ENCODE results near the gene SAA4.
"Not testable (repeated sequence)": the region's sequence is repeated elsewhere in the genome, so short reads cannot be mapped to it uniquely, and the experiment has no call there.

SAA4 gene

GRCh38 chr11:18191376-18191775 is 45.2 kb downstream of the SAA4 start (continued):
- TF ChIP-seq SALL2 (tag by site-specific recombination; IDR thresholded peaks at IDR 0.05; ENCODE audit: borderline replicate concordance) (no peak), ZNF10 (tag by site-specific recombination; IDR thresholded peaks at IDR 0.05) (no peak), ZNF174 (tag by site-specific recombination; IDR thresholded peaks at IDR 0.05) (no peak), ZNF707 (tag by site-specific recombination; IDR thresholded peaks at IDR 0.05) (no peak)

GRCh38 chr11:18189476-18190245 is 46.9 kb downstream of the SAA4 start:
- H3K36me3 ChIP-seq (ENCODE audit: control insufficient read depth in 2 of 2, insufficient read depth in 1 of 2, low read length in 2 of 2); H3K27ac ChIP-seq (ENCODE audit: extremely low read depth, low read depth, low read length); POLR2A ChIA-PET; H3K4me1 ChIP-seq (ENCODE audit: control insufficient read depth, insufficient read depth, low read length); H3K4me3 ChIP-seq (ENCODE audit: low read depth, low read length); H3K9me3 ChIP-seq (ENCODE audit: control insufficient read depth, insufficient read depth, low read depth, low read length): not testable (repeated sequence)
- CTCF ChIA-PET: interaction anchor here (0.6 kb wide), 1 partner anchor 71 kb away, joined by 4 read pairs; no protein-coding TSS in a partner anchor

- Histone ChIP-seq H3K27ac (ENCODE audit: extremely low read depth, low read depth, low read length) (no peak overlapping the region), H3K4me1 (ENCODE audit: control insufficient read depth, insufficient read depth, low read length) (no peaks in the 10 kb centered on the region), H3K36me3 (ENCODE audit: control insufficient read depth in 2 of 2, insufficient read depth in 1 of 2, low read length in 2 of 2) (no peaks in the 10 kb centered on the region), H3K9me3 (ENCODE audit: control insufficient read depth, insufficient read depth, low read depth, low read length) (no peaks in the 10 kb centered on the region), H3K4me3 (ENCODE audit: low read depth, low read length) (no peak overlapping the region)
- TF ChIP-seq ZBTB7A (tag by site-specific recombination; IDR thresholded peaks at IDR 0.05; ENCODE audit: low read depth) (no peak), YY1 (tag by site-specific recombination; IDR thresholded peaks at IDR 0.05) (no peak), ZNF529 (tag by site-specific recombination; IDR thresholded peaks at IDR 0.05; ENCODE audit: insufficient replicate concordance) (no peak), GLI4 (tag by site-specific recombination; IDR thresholded peaks at IDR 0.05) (no peak), ZNF658 (tag by site-specific recombination; IDR thresholded peaks at IDR 0.05) (no peak), ZNF623 (tag by site-specific recombination; IDR thresholded peaks at IDR 0.05) (no peak), PBX3 (CRISPR knock-in tag; IDR thresholded peaks at IDR 0.05) (no peak), SALL2 (tag by site-specific recombination; IDR thresholded peaks at IDR 0.05; ENCODE audit: borderline replicate concordance) (no peak), ZNF600 (tag by site-specific recombination; IDR thresholded peaks at IDR 0.05) (no peak), ZNF24 (tag by site-specific recombination; IDR thresholded peaks at IDR 0.05) (no peak)
- ChIA-PET POLR2A (no interaction called here), CTCF (interaction anchor here (0.6 to 2.1 kb wide), 3 partner anchors 36 to 73 kb away, joined by 3 to 9 read pairs (median 4); no protein-coding TSS in a partner anchor)
These were observed 47.8 kb downstream of the SAA4 start for GRCh38 chr11:18188796-18189195.

All from HEK293 (cell line).